Testis (tissue), 2 donors: Measurements from ENCODE around the gene EIF1.

Experiments used
- CTCF ChIP-seq, 3 experiments: fragments of 450-650 bp in 2 of 3; fragments of 200-600 bp in 1 of 3; sonication (generic) in 1 of 3; IDR thresholded peaks; one replicate each; pipeline ENCODE4 v1.5.1; 2016 to 2019; ENCODE audit warnings: antibody characterized with exemption in 3 of 3, mild to moderate bottlenecking in 2 of 3, moderate library complexity in 1 of 3
- POLR2A ChIP-seq: fragments of 450-650 bp; IDR thresholded peaks from one replicate; pipeline ENCODE4 v1.6.1; 2017; ENCODE audit warnings: antibody characterized with exemption, mild to moderate bottlenecking, moderate library complexity

- TF ChIP-seq CTCF (IDR thresholded peaks at IDR 0.05): peak in 1 of 3 experiments; percentile 38
- no peak for TF ChIP-seq POLR2A
Measured at GRCh38 chr17:41667280-41668041, 21.2 kb upstream of the EIF1 start.
